Gastrocnemius medialis (tissue), 4 donors: Measurements from ENCODE around the gene NPIPB8. TPM values are rescaled to one million over a fixed set of nuclear protein-coding genes. Genes with fewer than 3 reads are reported as not detected.
"Not testable (repeated sequence)": the region's sequence is repeated elsewhere in the genome, so short reads cannot be mapped to it uniquely, and the experiment has no call there.

Source experiments
- ATAC-seq, 2 donors: fragments of 150-250 bp; one replicate each; pipeline ENCODE4 v1.9.1; 2016
- DNase-seq, 2 donors: peaks; one replicate each; pipeline ENCODE4 v3.0.0-alpha.2; 2019
- H3K27ac ChIP-seq, 4 donors: fragments of 200-600 bp; sonication (generic); 1 replicate in 1 of 4; 2 replicates in 3 of 4; pipeline ENCODE4 v1.5.1; 2016 to 2018; ENCODE audit warnings: mild to moderate bottlenecking in 2 of 4, moderate library complexity in 1 of 4
- H3K27me3 ChIP-seq, 3 donors: fragments of 200-600 bp; sonication (generic) in 2 of 3; 1 replicate in 1 of 3; 2 replicates in 2 of 3; pipeline versions ENCODE4 v1.5.1 to v1.6.0; 2016 to 2019; ENCODE audit warnings: mild to moderate bottlenecking in 1 of 3, moderate library complexity in 1 of 3
- H3K36me3 ChIP-seq, 2 donors: fragments of 200-600 bp; sonication (generic) in 1 of 2; one replicate each; pipeline ENCODE4 v1.5.1; 2017 to 2018
- H3K4me1 ChIP-seq, 2 donors: fragments of 200-600 bp; sonication (generic) in 1 of 2; one replicate each; pipeline ENCODE4 v1.5.1; 2016 to 2017; ENCODE audit warnings: mild to moderate bottlenecking in 2 of 2
- H3K4me3 ChIP-seq, 4 donors: fragments of 200-600 bp; sonication (generic) in 3 of 4; 1 replicate in 1 of 4; 2 replicates in 3 of 4; pipeline ENCODE4 v1.5.1; 2016 to 2019; ENCODE audit warnings: mild to moderate bottlenecking in 2 of 4
- H3K9me3 ChIP-seq, 3 donors: fragments of 200-600 bp; sonication (generic) in 2 of 3; 1 replicate in 1 of 3; 2 replicates in 2 of 3; pipeline ENCODE4 v1.5.1; 2016 to 2019
- CTCF ChIP-seq, 5 experiments: fragments of 450-650 bp in 3 of 5; fragments of 200-600 bp in 2 of 5; sonication (generic) in 2 of 5; IDR thresholded peaks in 4 of 5; conservative IDR thresholded peaks in 1 of 5; 1 replicate in 4 of 5; 2 replicates in 1 of 5; pipeline ENCODE4 v1.5.1; 2016 to 2019; ENCODE audit warnings: antibody characterized with exemption in 5 of 5, mild to moderate bottlenecking in 3 of 5, moderate library complexity in 3 of 5
- POLR2A ChIP-seq, 2 donors: fragments of 450-650 bp; IDR thresholded peaks; one replicate each; pipeline ENCODE4 v1.6.1; 2017; ENCODE audit warnings: antibody characterized with exemption in 2 of 2, mild to moderate bottlenecking in 2 of 2, moderate library complexity in 2 of 2
- in situ Hi-C, 4 donors: fragments of 200-750 bp; cut with MboI; loops; one replicate each; pipeline versions ENCODE4 v1.15.0 to v1.8.0; 2017; ENCODE audit warnings: low sequenced_read_pairs in 4 of 4
- intact Hi-C: fragments of 100-400 bp; cut with DNase I; formaldehyde crosslinking; loops from one replicate; pipeline ENCODE4 v1.15.1; 2023; ENCODE audit warnings: low total_unique reads
- total RNA-seq, 4 donors: library from RNA; depleted of rRNA; stranded (reverse); fragments of >200 nt; gene quantifications; one replicate each; pipeline versions ENCODE4 v1.1.0 to v1.2.3, GENCODE V29; 2016

Gene NPIPB8
- total RNA-seq, 4 donors from 2014 or later, result 0.31 TPM; not detected in 3

GRCh38 chr16:28615486-28616223, 22.2 kb upstream of the NPIPB8 start:
- intact Hi-C loops (loop anchor here (5.0 kb wide), 1 partner anchor 123 kb away; the partner anchor contains the start of genes APOBR and CLN3), in situ Hi-C loops (loop anchor here in 1 of 4 donors (25.0 kb wide), 1 partner anchor 128 kb away; the partner anchor contains the start of genes APOBR and CLN3)
- not testable (repeated sequence) for H3K27ac ChIP-seq, H3K27me3 ChIP-seq, ATAC-seq, H3K36me3 ChIP-seq, H3K4me3 ChIP-seq, H3K9me3 ChIP-seq, H3K4me1 ChIP-seq
- peak; percentile 43 to 61 for DNase-seq
- TF ChIP-seq CTCF (IDR thresholded peaks at IDR 0.05 in 4 of 5, conservative IDR thresholded peaks at IDR 0.05 in 1 of 5), result peak; percentile 40 to 74 (median 66)

- ATAC-seq, DNase-seq, H3K9me3 ChIP-seq, H3K36me3 ChIP-seq, H3K4me3 ChIP-seq, H3K4me1 ChIP-seq, H3K27me3 ChIP-seq, H3K27ac ChIP-seq: not testable (repeated sequence)
- intact Hi-C loops (loop anchor here (5.0 kb wide), 1 partner anchor 124 kb away; the partner anchor contains the start of genes APOBR and CLN3), in situ Hi-C loops (loop anchor here in 1 of 4 donors (25.0 kb wide), 1 partner anchor 129 kb away; the partner anchor contains the start of genes APOBR and CLN3)
These were observed 21.7 kb upstream of the NPIPB8 start for GRCh38 chr16:28616224-28616577.

- TF ChIP-seq POLR2A (IDR thresholded peaks at IDR 0.05) (no peak), CTCF (IDR thresholded peaks at IDR 0.05 in 4 of 5, conservative IDR thresholded peaks at IDR 0.05 in 1 of 5) (no peak)
- Histone ChIP-seq H3K4me1 (no peaks in the 10 kb centered on the region), H3K36me3 (no peaks in the 10 kb centered on the region), H3K9me3 (no peaks in the 10 kb centered on the region), H3K27ac (no peak overlapping the region), H3K4me3 (no peak overlapping the region), H3K27me3 (no peaks in the 10 kb centered on the region)
- in situ Hi-C loops, result loop anchor here in 1 of 4 donors (25.0 kb wide), 1 partner anchor 129 kb away; the partner anchor contains the start of genes APOBR and CLN3
- peak in 1 of 2 donors; percentile 60 for ATAC-seq
- intact Hi-C loops, result loop anchor here (5.0 kb wide), 1 partner anchor 124 kb away; the partner anchor contains the start of genes APOBR and CLN3
- no peak for DNase-seq
These were observed 21.2 kb upstream of the NPIPB8 start for GRCh38 chr16:28616636-28617035.

GRCh38 chr16:28617874-28618273, 20.0 kb upstream of the NPIPB8 start:
- peaks cover 0 to under 1% of the 10 kb centered on the region in 2 donors for H3K4me1 ChIP-seq
- ATAC-seq (no peak), DNase-seq (no peak)
- H3K27me3 ChIP-seq, result no peaks in the 10 kb centered on the region
- no peak overlapping the region for H3K27ac ChIP-seq
- no peak overlapping the region for H3K4me3 ChIP-seq
- intact Hi-C loops, result loop anchor here (5.0 kb wide), 1 partner anchor 126 kb away; the partner anchor contains the start of genes APOBR and CLN3
- TF ChIP-seq POLR2A (IDR thresholded peaks at IDR 0.05), result no peak
- in situ Hi-C loops, result loop anchor here in 1 of 4 donors (25.0 kb wide), 1 partner anchor 131 kb away; the partner anchor contains the start of genes APOBR and CLN3
- H3K36me3 ChIP-seq, result no peaks in the 10 kb centered on the region
- no peaks in the 10 kb centered on the region for H3K9me3 ChIP-seq

GRCh38 chr16:28620316-28620715, 17.5 kb upstream of the NPIPB8 start:
- H3K27ac ChIP-seq, H3K36me3 ChIP-seq, H3K4me3 ChIP-seq, DNase-seq, H3K27me3 ChIP-seq, H3K9me3 ChIP-seq, H3K4me1 ChIP-seq, intact Hi-C loops, ATAC-seq: not testable (repeated sequence)
- in situ Hi-C loops, result loop anchor here in 1 of 4 donors (25.0 kb wide), 1 partner anchor 133 kb away; the partner anchor contains the start of genes APOBR and CLN3

- intact Hi-C loops, result no loop called here
- in situ Hi-C loops, result loop anchor here in 1 of 4 donors (25.0 kb wide), 1 partner anchor 134 kb away; the partner anchor contains the start of genes APOBR and CLN3
- TF ChIP-seq POLR2A (IDR thresholded peaks at IDR 0.05) (no peak), CTCF (IDR thresholded peaks at IDR 0.05 in 4 of 5, conservative IDR thresholded peaks at IDR 0.05 in 1 of 5) (no peak)
- H3K27ac ChIP-seq, result no peak overlapping the region
- no peaks in the 10 kb centered on the region for H3K9me3 ChIP-seq
- no peak for ATAC-seq
- H3K4me3 ChIP-seq, result no peak overlapping the region
- H3K27me3 ChIP-seq, result no peaks in the 10 kb centered on the region
- H3K4me1 ChIP-seq, result peaks cover 0 to 4% of the 10 kb centered on the region in 2 donors
- H3K36me3 ChIP-seq, result no peaks in the 10 kb centered on the region
- no peak for DNase-seq
These were observed 16.2 kb upstream of the NPIPB8 start for GRCh38 chr16:28621481-28622155.

GRCh38 chr16:28622532-28623171, 15.2 kb upstream of the NPIPB8 start:
- peak overlapping the region in 1 of 4 donors; percentile 14 for H3K27ac ChIP-seq
- H3K4me3 ChIP-seq, result peak overlapping the region; percentile 49 to 64 (median 51)
- H3K9me3 ChIP-seq, H3K4me1 ChIP-seq, DNase-seq, H3K27me3 ChIP-seq, intact Hi-C loops, H3K36me3 ChIP-seq: not testable (repeated sequence)
- in situ Hi-C loops, result loop anchor here in 1 of 4 donors (25.0 kb wide), 1 partner anchor 135 kb away; the partner anchor contains the start of genes APOBR and CLN3
- peak; percentile 28 to 30 for ATAC-seq
